RPMI8226 (cell line): ENCODE data around the gene IL12RB1.
"Not testable (repeated sequence)": the region's sequence is repeated elsewhere in the genome, so short reads cannot be mapped to it uniquely, and the experiment has no call there.

Source experiments
- DNase-seq: peaks from one replicate; pipeline ENCODE4 v3.0.0-alpha.2; 2015

The IL12RB1 gene

DNA sequence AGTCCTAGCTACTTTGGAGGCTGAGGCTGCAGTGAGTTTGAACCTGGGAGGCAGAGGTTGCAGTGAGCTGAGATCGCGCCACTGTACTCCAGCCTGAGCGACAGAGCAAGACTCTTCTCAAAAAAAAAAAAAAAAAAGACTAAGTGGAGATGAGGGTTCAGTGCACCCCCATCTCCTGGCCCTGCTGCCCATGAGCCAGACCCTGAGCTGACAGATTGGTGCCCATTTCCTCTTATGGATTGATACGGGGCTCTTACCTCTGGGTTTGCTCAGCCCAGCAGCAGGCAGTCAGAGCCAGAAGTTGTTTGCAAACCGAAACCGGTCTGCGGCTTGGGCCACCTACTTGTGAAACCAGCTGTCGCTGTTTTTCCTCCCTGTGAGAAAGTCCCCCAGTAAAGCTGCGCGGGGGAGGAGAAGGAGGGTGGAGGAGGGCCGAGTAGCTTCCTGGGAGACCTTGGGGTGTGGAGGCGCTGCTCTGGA is 41.9 kb downstream of the IL12RB1 start:
- DNase-seq = peak; percentile 94

DNA sequence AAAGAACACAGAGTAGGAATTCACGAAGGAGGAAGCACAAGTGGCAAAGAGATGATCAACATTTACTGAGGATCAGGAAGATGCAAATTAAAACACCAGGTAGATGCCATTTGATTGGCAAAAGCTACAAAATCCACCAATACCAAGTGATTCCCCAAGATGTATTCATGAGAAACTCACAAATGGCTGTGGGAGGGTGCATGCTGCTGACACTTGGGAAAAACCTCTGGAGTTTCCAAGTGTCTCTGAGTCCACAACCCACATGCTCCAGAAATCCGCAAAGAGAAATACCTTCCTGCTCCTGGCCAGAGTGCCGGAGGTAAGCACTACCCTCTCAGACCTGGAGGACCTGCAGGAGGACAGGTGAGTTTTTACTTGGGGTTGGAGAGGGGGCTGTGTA is 43.1 kb downstream of the IL12RB1 start:
- DNase-seq = no peak

DNA sequence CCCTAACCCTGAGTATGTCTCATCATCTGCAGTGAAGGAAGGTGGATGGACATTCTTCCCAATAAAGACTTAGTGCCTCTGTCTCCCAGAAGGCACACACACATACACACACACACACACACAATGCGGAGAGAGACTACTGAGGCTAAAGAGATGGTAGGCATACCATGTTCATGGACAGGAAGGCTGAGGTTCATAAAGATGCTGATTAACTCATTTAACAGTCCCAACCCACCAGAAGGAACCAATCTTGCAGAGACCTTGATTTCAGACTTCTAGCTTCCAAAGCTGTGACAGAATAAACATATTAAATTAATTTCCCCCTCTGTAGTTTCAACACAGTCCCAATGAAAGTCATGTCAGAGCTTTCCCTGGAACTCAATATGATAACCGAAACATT is 45.7 kb downstream of the IL12RB1 start:
- DNase-seq = no peak

DNA sequence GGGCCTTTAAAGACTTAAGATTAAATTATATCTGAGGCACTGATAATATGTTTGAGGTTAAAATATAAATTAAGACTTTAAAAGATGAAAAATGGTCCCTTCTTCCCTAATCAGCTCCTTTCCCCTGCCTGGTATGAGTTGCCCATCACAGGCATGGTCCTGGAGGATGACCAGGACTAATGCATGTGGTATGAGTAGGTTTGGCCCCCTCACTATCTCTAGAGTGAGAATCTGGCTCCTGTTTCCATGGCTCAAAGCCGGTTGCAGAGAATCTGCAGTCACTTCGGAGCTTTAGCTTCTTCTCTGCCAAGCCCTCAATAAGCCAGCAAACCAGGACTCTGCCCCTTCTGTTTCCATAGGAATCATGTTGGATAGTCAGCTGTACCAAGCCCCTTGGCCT is 54.6 kb downstream of the IL12RB1 start:
- not testable (repeated sequence) for DNase-seq

DNA sequence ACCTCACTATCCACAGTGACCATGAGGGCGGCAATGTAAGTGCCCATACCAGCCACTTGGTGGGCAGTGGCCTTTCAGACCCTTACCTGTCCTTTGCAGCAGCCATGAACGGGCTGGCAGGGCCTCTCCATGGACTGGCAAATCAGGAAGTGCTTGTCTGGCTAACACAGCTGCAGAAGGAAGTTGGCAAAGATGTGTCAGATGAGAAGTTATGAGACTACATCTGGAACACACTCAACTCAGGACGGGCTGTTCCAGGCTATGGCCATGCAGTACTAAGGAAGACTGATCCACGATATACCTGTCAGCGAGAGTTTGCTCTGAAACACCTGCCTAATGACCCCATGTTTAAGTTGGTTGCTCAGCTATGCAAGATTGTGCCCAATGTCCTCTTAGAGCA is 55.3 kb downstream of the IL12RB1 start:
- DNase-seq = peak; percentile 17

DNA sequence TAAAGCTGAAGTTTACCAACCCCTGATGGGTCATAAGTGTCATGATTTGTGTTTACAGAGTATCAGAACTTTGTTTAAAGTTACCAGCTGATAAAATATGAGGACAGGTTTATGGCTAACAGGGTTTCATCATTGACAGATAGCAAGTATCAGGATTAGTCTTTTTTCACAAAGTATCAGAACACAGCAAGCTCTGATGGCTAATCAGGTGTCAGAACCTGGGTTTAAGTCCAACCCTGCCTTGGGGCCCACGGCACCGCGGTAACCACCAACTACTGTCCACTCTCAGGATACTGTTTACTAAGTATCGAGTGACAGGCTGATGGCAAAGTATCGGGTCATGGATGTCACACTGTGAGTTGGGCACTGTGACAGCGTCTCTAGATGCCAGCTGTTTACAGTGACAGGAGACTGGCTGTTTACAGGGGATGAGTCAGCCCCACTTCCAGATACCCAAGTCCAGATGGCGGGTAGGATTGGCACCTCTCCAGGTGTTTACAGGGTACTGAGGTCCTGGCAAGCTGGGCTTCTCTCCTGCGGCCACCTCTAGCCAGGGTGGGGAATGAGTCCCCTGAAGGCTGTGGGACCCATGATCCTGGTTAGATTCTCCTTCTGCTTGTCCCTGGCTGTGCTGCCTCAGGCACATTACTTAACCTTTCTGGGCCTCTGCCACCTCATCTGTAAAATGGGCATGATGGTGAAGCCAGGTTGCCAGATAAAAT is 57.0 kb downstream of the IL12RB1 start:
- peak; percentile 89 for DNase-seq

DNA sequence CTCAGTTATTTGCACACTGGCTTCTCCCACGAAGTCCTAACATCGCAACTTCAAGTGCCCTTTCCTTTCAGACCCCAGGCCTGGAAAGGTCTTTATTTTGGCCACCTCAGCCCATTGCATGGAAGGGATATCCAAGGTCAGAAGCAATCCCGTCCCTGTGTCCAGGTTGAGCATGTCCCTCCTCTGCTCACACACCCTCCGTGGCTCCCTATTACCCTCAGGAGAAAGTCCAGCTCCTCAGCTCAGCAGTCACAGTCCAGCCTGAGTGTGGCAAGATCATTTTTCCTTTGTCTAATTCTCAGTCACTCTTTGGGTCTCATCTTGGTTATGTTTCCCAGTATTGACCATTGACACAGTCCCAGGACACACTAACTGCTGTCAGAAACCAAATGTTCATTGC is 59.6 kb downstream of the IL12RB1 start:
- no peak for DNase-seq

DNA sequence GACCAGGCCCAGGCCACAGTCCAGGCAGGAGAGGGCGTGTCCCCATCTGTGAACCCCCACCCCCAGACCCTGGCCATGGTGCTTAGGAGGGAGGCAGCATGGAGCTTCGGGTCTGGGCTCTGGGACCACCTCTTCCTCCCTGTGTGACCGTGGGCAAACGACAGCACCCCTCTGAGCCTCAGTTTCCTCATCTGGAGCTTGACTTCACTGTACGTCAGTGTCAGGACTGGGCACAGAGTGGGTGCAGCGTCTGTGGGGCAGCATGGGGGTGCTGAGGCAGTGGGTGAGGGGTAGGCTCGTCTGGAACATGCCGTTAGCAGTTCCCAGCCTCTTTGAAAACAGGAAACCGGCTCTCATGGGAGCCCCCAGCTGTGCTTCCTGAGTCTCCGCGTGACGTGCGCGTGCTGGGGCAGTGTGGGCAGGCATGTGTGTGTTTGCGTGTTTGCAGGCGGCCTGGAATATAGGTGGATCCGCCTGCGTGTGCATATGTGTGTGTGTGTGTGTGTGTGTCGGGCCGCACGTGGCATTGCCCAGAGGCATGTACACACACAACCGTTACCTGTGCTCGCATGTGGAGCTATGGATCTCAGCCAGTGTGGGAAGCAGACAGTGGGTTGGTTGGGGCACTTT is 63.0 kb downstream of the IL12RB1 start:
- no peak for DNase-seq

DNA sequence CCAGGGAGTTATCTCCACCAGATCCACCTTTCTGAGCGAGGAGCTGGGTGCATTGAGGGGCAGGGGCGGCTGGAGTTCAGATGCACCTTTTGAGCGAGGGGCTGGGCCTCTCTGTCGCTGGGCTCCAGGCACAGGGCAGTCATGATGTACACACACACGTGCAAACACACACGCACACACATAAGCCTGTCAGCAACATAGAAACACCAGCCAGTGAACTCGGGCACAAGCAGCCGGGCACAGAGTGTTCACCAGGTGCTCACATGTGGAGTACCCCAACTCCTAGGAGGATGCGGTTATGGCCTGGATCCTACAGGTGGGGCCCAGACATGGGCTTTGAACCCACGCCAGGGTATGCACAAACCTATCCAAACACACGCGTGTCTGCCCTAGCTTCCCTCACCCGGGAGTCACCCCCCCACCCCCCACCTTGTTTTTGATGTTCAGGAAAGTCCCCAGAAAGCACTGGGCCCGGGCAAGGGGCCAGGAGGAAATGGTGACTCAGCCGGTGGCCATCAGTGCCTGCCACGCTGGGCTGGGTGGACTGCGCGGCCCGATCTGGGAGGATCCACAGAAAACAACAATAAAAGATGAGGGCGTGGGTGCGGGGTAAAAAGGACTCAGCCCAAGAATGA is 65.5 kb downstream of the IL12RB1 start:
- DNase-seq = peak; percentile 93

DNA sequence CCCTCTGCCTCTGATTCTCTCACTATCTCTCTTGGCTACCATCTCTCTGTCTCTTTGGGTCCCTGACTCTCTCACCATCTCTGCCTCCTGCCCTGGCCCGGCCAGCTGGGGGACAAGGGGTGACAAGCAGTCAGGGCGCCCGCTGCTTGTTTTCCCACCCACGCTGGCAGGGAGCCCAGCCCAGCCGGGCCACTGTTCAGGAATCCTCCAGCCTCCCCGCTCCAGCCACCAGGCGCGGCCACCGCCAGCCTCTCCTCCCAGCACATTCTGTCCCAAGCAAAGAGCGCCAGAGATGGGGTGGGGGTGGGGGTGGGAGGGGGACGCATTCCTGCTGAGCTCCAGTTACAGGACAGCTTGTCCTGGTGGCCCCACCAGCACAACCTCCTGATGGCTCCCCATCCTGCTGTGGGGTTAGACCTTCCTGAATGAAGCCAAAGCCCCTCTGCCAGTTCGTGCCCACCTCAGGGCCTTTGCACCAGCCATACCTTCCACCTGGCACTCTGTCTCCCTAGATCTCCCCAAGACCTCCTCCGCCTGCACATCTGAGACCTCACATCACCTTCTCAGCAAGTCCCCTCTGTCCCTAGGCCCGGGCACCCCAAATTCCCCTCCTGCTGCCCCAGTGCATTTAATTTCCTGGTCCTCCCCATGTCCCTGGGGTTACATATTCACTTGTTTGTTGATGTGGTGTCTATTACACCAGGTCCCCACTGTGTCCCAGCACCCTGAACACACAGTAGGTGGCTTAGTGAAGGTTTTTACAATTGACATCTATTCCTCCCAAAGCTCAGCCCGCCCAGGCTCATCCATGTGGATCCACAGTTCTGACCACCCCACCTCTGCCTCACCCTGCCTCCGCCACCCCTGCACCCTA is 66.3 kb downstream of the IL12RB1 start:
- DNase-seq = peak; percentile 61

DNA sequence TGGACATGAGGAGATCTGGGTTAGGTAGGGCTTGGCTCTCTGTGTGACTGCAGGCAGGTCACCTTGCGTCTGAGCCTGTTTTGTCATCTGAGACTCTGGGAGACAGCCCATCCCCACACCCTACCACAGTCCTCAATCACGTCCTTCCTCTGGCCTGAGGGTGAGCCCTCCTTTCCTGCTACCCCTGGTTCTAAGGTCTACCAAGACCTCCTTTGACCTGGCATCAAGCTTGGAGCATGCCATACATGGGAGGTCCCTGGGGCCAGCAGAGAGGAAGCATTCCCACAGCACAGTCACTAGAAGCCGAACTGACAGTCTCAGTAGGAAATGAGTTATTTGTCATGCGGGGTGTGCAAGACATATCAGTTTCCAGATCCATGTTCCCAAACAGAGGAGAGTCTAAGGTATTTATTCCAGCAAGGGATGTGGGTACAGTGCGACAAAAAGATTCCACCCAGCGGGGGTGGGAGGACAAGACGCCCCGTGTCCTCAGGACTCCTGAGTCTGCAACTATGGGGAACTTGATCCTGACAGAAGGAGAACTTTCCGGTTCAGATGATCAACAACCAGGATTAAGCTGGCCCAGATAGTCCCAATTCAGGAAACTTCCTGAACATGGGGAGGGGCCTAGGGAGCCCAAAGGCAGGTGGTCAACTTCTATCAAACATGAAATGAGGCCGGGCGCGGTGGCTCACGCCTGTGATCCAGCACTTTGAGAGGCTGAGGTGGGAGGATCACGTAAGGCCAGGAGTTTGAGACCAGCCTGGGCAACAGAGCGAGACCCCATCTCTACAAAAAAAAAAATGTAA is 69.3 kb downstream of the IL12RB1 start:
- DNase-seq = no peak

DNA sequence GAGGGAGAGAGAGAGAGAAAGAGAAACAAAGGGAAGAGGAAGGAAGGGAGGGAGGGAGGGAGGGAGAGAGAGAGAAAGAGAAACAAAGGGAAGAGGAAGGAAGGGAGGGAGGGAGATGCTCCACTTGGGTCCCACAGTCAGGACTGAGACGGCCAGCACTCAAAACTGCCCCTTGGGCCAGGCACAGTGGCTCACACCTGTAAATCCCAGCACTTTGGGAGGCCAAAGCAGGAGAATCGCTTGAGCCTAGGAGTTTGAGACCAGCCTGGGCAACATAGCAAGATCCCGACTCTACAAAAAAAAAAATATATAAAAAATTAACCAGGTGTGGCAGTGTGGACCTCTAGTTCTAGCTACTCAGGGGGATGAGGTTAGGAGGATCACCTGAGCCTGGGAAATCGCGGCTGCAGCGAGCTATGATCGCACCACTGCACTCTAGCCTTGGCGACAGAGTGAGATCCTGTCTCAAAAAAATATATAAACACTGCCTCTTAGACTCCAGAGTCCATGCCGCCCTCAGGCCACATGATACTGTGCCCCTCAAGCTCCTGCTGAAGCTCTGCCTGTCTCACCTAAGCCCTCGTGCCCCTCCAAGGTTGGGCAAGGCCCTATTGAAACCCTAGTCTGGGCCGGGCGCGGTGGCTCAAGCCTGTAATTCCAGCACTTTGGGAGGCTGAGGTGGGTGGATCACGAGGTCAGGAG is 70.4 kb downstream of the IL12RB1 start:
- no peak for DNase-seq

DNA sequence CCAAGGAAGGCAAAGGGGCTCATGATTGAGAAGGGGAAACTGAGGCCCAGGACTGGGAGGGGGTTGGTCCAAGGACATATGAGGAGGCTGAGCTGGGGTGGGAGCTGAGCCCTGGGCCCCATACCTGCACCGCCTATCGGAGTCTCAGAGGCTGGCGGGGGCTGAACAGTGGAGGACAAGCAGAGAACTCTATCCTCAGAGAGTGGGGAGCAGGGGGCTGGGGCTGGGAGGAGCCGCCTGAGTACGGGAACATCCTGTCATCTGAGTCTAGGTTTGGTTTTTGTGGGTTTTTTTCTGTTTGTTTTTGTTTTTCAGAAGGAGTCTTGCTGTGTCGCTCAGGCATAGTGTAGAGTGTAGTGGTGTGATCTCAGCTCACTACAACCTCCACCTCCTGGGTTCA is 72.5 kb downstream of the IL12RB1 start:
- no peak for DNase-seq

DNA sequence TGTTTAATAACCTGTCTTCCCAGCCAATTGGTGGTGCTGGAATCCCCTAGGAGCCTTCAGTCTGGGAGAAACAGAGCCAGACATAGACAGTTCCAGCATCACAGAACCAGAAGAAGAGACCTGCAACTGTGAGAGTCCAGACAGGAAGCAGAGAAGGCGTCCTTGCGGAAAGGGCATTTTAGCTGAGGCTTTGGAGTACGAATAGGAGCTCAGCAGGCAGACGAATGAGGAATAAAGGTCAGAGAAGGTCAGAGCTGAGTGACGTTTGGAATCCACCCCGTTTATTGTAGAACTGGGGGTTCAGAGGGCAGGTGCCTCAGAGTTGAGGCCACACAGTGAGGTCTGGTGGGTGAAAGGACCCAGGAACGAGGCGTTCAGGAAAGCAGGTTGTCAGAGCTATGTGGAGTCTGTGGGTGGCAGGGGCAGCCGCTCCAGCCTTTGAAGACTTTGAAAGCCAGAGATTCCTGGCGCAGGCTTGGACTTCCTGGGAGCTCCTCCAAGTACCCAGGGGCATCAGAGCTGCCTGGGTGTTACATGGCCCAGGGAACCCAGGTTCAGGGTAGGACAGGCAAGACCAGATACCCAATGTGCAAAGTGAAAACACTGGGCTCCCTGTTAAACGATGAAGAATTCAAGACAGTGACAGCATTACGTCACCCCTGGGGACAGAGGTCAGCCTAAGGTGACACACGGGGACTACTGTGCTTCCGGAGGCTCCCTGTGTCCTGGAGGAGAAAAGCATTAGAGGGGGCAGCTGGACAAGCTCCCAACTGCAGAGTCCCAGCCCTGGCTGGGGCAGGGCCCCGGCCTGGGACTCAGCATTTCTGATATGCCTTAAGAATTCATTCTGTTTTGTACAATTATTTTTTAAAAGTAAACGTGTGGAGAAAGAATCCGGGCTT is 73.3 kb downstream of the IL12RB1 start:
- no peak for DNase-seq

DNA sequence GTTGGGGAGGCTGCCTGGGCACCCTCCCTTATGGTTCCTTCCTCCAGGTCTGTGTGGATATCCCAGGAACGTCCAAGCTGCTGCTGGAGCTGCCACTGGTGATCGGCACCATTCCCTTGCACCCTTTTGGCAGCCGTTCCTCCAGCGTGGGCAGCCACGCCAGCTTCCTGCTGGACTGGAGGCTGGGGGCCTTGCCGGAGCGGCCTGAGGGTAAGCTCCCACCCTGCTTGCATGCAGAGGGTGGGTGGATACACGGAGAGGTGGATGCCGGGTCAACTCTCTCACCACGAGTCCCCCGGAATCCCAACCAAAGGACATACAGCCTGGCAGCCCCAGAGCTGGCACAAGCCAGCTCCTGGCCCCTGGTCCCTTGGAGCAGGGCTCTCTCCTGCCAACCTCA is 76.6 kb downstream of the IL12RB1 start:
- DNase-seq = no peak

DNA sequence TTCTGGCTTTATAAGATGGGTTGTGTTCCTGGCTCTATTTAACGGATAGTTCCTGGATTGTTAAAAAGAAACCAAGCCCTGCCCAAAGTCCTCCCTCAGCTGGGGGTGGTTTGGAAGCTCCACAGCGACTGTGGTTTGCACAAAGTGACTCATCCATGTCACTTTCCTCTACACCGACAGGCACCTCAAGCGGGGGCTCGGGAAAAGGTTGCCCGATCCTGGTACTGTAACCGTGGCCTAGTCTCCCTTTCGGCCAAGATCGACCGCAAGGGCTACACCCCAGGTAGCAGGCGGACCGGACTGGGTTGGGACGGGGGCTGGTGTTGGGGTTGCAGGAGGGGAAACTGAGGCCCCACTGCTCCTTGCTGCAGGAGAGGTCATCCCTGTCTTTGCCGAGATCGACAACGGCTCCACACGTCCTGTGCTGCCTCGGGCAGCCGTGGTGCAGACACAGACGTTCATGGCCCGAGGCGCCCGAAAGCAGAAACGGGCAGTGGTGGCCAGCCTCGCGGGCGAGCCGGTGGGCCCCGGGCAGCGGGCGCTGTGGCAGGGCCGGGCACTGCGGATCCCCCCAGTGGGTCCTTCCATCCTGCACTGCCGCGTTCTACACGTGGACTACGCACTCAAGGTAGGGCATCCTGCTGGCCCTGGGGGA is 77.2 kb downstream of the IL12RB1 start:
- DNase-seq = no peak
